K562 (cell line): ENCODE results near the gene GMEB2.

Source experiments
- FOSL1 ChIP-seq: fragments of 200-800 bp; sonication (Bioruptor generic); conservative IDR thresholded peaks from 2 replicates; pipeline ENCODE4 v1.6.1; 2016; ENCODE audit warnings: missing genetic modification characterization, missing compliant biosample characterization
- POLR2A ChIP-seq: fragments of 450-650 bp; conservative IDR thresholded peaks from 2 replicates; pipeline ENCODE4 v1.6.1; 2016
- ZNF140 ChIP-seq: fragments of 250-450 bp; sonication (Bioruptor Pico); IDR thresholded peaks from 2 replicates; pipeline ENCODE4 v1.8.0; 2021; ENCODE audit warnings: moderate library complexity, mild to moderate bottlenecking, inconsistent platforms

DNA sequence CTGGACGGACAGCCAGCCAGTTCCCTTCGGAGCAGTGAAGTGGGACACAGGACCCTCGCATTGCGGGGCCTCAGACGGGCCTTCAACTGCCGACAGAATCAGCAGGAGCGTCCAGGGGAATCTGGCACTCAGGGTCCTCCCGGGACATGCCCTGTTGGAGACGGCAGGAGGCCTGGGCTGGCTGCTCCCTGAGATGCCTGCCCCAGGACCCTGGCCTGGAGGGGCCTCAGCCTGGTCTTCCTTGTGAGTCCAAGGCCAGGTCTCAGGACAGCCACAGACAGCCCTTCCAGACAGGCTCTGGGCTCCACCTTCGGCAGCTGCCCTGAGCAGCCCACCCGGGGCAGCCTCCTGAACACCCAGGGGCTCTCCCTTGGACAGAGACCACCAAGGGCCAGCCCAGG, 38.3 kb downstream of the GMEB2 start:
- TF ChIP-seq ZNF140 (CRISPR knock-in tag) (no peak), POLR2A (no peak), FOSL1 (no peak)
